GM10847 (cell line): Measurements from ENCODE around the gene NTN1.

Experiments used
- POLR2A ChIP-seq: IDR thresholded peaks from 2 replicates; pipeline ENCODE4 v1.6.1; 2011; ENCODE audit not compliant: insufficient read length; ENCODE audit errors: extremely low read depth

Gene NTN1

DNA sequence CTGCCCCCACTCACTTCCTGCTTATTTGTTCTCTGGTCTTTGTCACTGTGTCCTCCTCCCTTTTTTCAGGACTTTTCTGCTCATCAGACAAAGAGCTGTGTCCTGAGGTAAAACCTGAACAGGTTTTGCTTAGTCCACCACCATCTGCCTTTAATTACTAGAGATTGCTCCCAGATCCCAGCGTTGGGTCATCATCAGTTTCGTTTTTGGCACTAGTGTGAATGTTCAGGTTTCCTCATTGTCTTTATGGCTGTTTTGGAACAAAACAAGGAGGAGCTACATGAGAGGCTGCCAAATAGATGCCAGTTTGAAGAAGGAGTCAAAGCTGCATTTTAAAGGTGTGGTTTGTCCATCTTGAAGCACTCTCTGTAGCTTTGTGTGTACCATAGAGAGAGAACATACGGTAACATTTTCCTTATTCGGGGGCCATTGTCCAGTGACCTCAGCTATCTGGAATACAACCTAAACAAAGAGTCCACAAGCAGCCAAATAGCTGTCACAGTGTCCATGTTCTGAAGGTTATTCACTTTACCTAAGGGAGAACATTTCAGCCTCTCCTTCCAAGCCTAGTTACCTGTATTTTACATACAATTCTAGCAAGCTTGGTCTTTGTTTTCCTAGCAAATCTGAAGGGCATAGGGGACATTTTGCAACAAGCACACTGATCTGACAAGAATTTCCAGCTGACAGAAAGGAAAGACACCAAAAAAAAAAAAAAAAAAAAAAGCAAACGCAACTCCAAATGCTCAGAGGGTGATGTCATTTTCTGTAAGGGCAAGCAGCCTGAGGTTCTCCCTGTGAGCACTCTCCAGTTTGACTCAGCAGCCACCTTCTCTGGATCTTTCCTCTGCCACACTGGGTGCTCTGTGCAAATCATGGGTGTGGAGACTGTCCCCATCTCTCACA is 196.1 kb downstream of the NTN1 start:
- no peak for TF ChIP-seq POLR2A

DNA sequence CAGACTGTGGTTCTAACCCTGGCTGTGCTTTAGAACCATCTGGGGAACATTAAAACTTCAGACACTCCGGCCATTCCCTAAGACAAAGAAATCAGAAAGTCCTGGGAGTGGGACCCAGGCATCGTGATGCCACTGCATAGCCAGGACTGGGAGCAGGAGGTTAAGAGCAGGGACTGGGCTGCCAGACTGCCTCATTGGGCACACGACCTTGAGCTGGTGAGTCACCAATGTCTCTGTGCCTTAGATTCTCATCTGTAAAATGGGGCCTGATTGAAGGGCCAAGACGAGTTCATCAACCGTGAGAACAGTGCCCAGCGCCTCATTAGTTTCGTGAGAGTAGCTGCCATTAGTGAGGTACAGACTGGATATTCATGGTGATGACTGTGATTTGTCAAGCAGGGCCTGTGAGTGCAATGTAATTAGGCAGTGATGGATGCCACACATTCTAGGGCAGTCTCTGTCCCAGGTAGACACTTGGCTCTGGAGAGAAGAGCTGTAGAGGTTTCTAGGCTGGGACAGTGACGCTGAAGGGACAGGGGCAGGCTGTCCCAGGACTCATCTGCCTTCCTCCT is 196.8 kb downstream of the NTN1 start:
- no peak for TF ChIP-seq POLR2A

DNA sequence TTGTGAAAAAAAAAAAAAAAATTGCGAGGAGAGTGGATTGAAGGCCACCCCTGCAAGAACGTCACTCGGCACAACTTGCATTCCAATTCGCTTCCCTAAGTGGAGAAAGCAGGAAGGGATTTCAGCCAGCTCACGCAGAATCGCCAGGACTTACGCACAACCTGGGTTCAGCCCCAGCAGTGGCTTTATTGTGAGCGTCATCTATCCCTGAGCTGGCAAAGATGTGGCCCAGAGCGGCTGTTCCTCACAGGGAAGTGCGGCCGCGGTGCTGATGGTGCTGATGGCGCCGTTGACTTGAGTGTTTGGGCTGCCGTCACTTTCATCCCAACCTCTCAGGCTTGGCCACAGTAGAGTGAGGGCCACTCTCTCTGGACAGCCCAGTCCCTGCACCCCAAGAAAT is 197.6 kb downstream of the NTN1 start:
- no peak for TF ChIP-seq POLR2A

DNA sequence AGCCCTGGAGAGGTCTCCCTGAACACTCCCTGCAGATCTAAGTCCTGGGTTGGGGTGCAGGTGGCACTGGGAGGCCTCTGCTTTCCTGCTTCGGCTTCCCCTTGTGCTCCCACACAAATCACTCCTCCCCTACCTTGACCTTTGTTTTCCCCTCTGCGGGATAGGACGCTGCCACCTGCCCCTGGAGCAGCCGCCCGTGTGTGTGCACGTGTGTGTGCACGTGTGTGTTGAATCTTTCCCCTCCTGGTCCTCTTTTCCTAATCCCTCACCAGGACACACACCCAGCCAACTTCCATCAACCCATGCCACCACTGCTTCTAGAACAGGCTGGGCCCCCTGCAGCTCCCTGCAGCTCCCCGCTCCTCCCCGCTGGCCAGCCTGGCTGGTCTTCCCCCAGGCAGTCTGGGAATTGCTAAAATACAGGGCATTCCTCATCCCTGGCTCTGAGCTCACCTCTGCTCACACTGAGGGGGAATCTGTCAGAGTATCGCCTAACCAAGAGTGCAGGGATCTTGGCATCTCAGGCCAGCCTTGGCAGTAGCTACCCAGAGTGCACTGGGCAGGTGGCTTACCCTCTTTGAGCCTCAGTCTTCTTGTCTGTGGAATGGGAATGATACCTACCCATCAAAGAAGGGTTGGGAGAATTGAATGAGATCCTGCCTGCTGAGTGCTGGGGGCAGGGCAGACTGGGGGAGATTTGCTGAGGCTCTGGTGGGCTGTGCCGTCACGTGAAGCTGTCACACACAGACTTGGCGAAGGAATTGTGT is 198.5 kb downstream of the NTN1 start:
- TF ChIP-seq POLR2A = no peak

DNA sequence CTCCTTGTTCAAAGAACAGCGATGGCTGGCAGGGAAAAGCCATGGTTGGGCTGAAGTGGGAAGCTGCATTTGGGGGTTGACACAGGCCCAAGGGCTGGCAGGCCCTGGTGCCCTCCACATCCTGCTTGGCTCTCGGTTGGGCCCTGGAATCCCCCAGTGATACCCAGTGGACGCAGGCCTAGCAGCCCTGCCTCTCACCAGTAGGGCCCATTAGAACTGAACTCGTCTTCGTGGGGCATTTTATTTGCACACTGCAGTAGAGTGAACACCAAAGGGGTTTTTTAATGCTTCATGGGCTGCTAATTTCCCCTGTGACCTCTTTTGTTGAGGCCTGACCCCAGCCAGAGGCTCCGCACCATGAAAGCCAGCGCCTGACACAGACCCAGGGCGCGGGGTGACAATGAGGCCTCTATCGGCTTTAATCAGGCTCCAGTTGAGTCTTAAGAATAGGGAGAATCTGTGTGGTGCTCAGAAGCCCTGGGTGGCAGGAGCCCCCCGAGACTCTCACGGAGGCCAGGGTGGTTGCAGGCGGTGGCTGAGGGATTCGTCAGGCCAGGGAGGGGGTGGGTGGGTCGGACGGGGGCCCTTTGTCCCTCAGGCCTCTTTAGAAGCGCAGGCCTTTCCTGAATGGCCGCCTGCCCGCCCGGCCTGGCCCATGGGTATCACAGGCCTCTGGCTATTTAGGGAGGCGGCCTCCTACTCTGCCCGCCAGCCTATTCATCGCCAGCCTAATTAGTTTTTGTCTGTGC is 199.3 kb downstream of the NTN1 start:
- no peak for TF ChIP-seq POLR2A

DNA sequence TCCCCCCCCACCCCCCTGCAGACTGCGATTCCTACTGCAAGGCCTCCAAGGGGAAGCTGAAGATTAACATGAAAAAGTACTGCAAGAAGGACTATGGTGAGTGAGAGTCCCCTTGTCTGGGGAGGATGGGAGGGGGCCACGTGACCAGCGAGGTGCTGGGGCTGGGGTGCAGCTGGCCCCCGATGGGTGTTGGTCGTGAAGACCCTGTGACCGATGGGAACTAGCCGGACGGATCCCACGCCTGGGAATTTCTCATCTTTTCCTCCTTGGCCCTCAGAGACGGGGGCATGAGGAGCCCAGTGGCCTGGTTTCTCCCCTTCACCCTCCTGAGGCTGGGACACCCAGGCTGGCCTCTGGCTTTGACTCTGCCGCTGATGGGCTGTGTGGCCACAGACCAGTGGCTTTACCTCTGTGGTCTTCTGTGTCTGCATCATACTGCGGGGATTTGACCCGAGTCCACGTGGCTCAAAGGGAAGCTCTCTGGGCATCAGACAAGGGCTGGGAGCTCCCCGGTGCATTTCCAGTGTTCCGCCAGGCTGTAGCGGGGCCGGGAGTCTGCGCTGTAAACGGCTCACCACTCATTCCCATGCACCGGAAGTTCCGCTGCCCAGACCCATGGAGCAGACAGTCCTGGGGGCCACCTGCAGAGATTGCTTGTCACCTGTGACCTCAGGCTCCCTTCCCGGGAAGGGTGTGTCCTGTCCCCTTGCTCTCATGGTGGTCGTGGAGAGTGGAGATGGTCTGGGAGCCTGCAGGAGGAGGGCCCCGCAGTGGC is 200.0 kb downstream of the NTN1 start:
- no peak for TF ChIP-seq POLR2A

DNA sequence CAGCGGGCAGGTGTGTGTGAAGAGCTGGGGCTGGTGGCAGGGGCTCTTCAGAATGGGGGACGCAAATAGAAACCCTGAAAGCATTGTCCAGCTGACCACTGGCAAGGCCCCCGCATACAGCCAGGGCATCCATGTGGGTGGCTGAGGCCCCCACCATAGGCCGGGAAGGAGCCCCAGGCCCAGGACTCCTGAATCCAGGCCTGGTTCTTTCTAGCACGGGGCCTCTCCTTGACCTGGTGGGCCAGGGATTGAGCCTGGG is 200.5 kb downstream of the NTN1 start:
- TF ChIP-seq POLR2A = no peak

DNA sequence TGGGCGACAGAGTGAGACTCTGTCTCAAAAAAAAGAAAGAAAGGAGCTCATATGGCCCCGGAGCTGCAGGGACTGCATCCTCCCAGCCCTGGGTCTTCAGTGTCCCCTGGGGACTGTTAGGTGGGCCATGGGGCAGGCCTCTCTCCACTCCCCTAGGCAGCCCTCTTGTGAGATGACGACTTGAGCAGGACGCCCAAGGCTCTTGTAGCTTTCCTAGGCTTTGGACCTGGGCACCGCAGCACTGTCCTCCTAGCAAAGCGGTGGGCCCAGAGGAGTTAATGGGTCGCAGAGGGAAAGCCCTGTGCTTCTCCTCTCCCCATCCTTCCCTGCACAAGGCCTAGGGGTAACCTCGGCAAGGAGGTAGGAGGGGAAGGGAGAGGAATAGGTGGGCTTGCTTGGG is 202.2 kb downstream of the NTN1 start:
- no peak for TF ChIP-seq POLR2A

DNA sequence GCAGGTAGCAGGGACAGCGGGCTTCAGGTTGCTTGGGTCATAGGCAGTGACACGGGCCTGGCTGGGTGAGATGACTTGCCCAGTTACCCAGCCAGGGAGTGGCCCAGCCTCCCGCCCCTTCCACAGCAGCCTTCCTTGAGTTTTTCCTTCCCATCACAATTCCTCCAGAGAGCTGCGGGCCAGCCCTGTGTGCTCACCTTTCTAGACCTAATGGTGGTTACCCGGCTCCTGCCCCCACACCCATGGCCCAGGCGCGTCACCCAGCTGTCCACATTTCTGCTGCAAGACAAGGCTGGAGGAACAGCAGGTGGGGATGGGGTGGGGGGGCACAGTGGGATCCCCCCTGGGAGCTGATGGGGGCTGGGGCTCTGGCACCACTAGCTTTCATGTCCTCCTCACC is 203.2 kb downstream of the NTN1 start:
- no peak for TF ChIP-seq POLR2A

DNA sequence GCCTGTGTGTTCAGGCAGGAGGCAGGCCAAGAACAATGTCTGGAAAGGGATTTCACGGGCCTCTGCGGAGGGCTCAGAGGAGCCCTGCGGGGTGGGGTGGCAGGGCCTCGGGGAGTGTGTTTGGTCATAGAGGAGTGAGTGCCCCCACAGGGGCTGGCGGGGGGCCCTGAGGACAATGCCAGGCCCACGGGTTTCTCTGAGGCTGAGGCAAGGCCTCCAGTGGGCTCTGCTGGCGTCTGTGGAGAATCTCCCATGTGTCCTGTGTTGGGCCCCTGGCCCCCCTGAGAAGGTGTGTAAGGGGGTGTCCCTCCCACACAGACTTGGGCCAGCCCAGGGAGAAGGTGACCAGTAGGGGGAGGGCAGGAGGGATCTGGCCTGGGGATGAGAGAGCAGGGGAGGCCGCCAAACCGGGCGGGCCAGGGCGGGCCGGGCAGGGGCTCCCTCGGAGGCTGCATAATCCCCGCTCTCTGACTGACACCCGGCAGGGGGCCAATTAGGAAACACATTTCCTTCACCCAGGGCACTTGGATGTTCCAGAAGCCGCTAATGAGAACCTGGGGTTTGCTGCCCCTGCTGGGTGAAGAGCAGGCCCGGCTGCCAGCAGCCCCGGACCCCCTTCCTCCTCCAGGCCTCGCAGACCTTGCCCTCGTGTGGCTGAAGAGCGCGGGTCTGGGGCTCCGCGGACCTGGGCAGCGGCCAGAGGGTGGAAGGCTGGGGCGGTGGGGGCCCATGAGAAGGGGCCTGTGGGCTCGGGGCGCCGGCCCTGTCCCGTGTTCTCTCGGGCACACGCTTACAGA is 204.2 kb downstream of the NTN1 start:
- TF ChIP-seq POLR2A = no peak

DNA sequence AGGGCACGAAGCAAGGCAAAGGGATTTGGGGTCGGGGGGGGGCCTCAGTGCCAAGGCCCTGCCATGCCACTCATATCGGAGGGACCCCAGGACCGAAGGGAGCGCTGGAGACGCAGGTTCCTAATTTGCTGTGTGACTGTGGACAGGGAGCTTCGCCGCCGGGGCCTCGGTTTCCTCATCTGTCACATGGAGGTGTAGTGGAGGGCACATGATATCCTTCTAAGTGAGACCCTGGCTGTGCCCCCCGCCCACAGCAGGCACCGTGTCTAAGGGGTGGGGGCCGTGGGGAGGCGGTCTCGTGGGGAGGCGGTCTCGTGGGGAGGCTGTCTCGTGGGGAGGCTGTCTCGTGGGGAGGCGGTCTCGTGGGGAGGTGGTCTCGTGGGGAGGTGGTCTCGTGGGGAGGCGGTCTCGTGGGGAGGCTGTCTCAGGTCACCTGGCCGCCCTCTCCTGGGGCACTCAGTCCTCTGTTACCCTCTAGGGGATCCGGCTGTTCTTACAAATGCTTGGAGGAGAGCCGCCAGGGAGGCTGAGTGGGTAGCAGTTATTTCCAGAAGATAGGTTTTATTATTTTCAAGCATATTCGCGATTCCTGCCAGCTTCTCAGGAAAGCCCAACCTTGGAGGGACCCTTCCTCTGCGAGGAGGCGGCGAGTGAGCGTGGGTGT is 205.0 kb downstream of the NTN1 start:
- TF ChIP-seq POLR2A = no peak

DNA sequence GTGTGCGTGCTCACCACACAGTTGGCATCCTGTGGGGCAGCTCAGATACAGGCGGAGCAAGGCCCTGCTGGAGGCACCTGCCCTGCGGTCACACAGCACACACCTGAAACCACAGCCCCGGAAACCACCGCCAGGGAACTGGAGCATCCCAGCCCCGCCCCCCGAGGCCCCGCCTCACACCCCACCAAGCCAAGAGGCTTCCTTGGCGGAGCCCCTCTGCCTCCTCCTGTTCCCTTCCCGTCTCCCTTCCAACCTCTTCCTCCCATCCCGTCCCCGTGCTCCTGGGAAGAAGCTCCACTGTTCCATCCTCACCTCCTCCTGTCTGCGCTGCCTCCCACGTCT is 205.5 kb downstream of the NTN1 start:
- no peak for TF ChIP-seq POLR2A

DNA sequence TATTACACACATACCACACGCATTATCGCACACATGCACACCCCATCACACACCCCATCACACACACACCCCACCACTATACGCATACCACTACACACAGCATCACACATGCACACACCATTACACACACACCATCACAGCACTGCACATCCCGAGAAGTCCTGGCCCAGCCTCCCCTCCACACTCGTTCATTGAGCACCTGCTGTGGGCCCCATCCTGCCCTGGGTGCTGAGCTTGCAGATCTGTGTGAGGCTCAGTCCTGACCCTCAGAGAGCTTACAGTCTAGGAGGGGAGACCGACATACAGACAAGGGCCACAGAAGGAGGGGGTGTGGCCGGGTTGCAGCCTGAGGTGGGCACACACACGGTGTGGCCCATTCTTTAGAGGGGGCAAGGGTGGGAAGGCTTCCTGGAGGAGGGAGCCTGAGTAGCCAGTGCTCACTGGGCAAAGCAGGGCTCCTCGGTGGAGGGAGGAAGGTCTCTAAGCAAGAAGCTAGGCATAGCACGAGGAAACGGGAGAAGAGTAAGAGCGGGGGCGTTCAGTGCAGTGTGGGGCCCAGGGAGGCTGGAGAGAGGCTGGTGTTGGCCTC is 206.6 kb downstream of the NTN1 start:
- TF ChIP-seq POLR2A = no peak
